TTC549 (cell line): ENCODE data around the gene FOXI3.

Experiments
- FAIRE-seq: peaks from 2 replicates; lab custom pipeline; 2012; peaks lifted over from hg19 to GRCh38; lab: Jason Lieb, UNC

Gene FOXI3

GRCh38 chr2:88452565-88452905 lies at the start of gene FOXI3:
Gene FOXI3 (minus strand): TSS chr2:88452693. CDS start chr2:88452535, 158 bp downstream.
- FAIRE-seq = no peak

- FAIRE-seq = no peak
These were observed 48.2 kb upstream of the FOXI3 start for GRCh38 chr2:88500691-88501090.

- no peak for FAIRE-seq
These were observed 46.7 kb upstream of the FOXI3 start for GRCh38 chr2:88499204-88499603.

- no peak for FAIRE-seq
These were observed 41.0 kb upstream of the FOXI3 start for GRCh38 chr2:88493481-88493880.

- no peak for FAIRE-seq
These were observed 39.5 kb upstream of the FOXI3 start for GRCh38 chr2:88492002-88492401.

GRCh38 chr2:88489181-88489580 lies 36.7 kb upstream of the FOXI3 start:
- FAIRE-seq = no peak

GRCh38 chr2:88483200-88483599 lies 30.7 kb upstream of the FOXI3 start:
- no peak for FAIRE-seq

GRCh38 chr2:88481691-88482336 lies 29.3 kb upstream of the FOXI3 start:
- no peak for FAIRE-seq

GRCh38 chr2:88472811-88473210 lies 20.3 kb upstream of the FOXI3 start:
- FAIRE-seq = no peak

GRCh38 chr2:88471083-88471942 lies 18.8 kb upstream of the FOXI3 start:
- no peak for FAIRE-seq

- no peak for FAIRE-seq
These were observed 17.0 kb upstream of the FOXI3 start for GRCh38 chr2:88469202-88470114.

- FAIRE-seq = no peak
These were observed 11.7 kb upstream of the FOXI3 start for GRCh38 chr2:88464153-88464552.

GRCh38 chr2:88458633-88459032 lies 6.1 kb upstream of the FOXI3 start:
- no peak for FAIRE-seq

GRCh38 chr2:88452980-88453582 lies 588 bp upstream of the FOXI3 start:
- no peak for FAIRE-seq

- FAIRE-seq = no peak
These were observed 505 bp downstream of the FOXI3 start for GRCh38 chr2:88451811-88452564.

GRCh38 chr2:88450925-88451810 lies 1.3 kb downstream of the FOXI3 start:
- FAIRE-seq = no peak

GRCh38 chr2:88450186-88450585 lies 2.3 kb downstream of the FOXI3 start:
- no peak for FAIRE-seq

- no peak for FAIRE-seq
These were observed 4.2 kb downstream of the FOXI3 start for GRCh38 chr2:88448248-88448647.

GRCh38 chr2:88443353-88443938 lies 9.0 kb downstream of the FOXI3 start:
- FAIRE-seq = no peak

- no peak for FAIRE-seq
These were observed 10.0 kb downstream of the FOXI3 start for GRCh38 chr2:88442473-88442872.
